ENCODE results near the gene TPRA1.
"Not testable (repeated sequence)": the region's sequence is repeated elsewhere in the genome, so short reads cannot be mapped to it uniquely, and the experiment has no call there.

The TPRA1 gene

DNA sequence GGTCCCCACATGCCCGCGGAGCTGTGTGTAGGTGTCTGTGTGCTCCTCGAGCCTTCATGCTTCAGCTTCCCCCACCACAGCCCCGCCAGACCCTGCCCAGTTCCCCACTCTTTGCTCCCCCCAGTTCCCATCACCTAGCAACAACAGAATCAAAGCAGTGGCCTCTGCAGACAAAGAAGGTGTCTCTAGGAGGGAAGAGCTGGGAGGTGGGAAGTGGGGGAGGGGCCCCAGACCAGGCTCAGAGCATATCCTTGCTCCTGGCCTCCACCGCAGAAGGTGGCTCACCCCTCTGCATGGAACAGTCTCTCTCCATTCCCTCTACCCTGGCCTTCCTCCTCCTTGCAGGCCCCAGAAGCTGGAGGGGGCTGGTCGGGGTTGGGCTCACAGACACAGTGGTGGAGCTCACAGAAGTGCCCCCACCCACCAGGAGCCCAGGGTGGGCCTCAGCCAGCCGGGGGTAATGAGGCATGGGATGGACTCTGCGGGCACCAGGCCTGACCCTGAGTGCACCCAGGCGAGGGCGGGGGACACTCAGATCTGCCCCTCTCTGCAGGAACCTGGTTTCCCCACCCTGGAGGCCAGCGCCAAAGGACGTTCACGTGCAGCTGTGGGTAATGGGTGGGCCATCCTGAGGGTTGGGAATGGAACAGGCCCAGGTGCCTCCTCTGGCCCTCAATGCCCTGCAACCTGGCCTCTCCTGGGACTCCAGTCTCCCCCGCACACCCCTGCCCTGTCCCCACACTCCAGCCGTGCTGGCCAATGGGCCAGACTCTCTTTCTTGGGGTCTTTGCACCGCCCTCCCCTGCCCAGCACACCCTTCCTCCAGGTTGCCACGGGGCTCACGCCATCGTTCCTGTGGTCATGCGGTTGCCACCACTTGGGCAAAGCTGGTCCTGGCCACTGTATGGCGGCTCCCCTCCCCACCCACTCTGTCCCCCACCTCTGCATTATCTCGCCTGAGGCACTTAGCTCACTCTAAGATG lies 53.4 kb downstream of the TPRA1 start:
- DNase-seq (ENCODE audit: low read depth) = no peak

DNA sequence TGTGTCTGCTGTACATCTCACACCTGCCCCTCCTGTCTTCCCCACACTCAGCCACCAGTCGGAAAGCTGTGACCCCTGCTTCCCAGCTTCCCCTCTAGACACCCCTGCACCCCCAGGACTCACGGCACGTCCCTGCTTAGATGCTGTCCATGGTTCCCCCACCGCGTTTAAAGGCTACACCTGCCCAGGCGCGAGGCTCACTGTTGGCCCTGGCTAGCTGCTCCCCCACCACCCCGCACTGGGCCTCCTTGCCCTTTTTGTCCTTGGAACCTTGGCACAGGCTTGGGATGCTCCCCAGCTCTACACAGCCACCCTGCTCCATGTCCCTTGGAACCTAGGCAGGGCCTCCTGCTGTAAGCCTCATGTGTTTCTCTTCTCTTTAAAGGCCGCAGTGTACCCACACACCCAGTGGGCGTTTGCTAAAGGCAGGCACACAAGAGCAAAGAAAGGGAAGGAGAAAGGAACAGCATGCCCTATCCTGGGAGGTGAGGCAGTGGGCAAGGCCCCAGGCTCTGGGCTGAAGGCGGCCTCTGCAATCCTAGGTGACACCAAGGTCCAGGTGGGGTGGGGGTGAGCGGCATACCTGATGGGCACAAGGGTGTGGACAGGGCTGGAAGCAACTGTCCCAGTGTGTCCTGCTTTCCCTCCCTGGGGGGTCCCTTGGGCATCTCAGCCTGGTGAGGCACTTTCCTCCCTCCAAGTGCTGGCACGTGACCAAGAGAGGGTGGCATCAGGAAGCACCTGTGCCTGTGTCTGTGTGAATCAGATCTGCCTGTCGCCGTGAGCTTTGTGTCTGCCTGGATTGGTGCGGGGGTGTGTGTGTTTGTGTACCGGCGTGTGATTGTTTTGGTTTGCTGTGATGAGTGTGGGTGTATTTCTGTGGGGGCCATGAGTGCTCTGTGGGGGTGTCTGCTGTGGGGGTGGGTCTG lies 54.4 kb downstream of the TPRA1 start:
- no peak for DNase-seq (ENCODE audit: low read depth)

DNA sequence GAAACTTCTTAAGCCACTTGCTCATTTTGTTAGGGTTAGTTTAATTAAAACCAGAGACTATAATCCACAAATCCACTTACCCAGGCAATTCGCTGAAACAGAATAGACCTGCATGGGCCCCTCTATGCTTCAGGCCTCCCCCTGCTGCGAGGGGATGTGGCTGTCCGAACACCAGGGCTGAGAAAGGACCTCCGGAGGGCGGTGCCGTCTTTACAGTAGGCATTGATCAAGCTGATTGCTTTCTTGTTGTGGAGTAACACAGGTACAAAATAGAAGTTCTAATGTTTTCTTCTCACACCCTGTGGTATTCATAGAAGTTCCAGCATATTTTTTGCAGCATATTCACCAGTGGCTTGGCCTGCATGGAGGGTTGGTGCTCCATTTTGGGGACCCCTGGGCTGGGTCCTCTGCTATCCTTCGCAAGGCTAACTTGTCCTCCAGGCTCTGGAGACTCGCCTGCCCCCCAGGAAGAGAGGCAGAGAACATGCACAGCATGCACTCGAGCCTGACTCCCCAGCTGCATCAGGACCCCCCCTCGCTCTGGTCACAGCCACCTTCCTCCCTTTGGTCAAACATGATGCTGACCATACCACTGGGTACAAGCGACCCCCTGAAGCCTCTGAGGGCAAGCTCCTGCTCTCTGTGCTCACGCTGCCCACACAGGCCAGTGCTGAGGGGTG lies 55.3 kb downstream of the TPRA1 start:
- DNase-seq (ENCODE audit: low read depth) = no peak

GRCh38 chr3:127534564-127534963 lies 56.0 kb downstream of the TPRA1 start:
- DNase-seq (ENCODE audit: low read depth) = no peak

DNA sequence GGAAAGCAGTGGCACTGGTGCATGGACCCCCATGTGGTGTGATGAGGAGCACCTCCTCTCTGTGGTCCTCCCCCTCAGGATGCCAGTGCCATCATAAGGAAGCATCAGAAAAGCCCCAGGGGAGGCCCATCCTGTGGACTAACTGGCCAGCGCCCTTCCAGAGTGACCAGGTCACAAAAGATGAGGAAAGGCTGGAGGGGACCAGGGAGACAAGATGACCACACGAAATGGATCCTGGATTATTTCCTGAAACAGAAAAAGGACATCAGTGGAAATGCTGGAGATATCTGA lies 56.4 kb downstream of the TPRA1 start:
- no peak for DNase-seq (ENCODE audit: low read depth)

GRCh38 chr3:127532561-127533203 lies 57.9 kb downstream of the TPRA1 start:
- no peak for DNase-seq (ENCODE audit: low read depth)

DNA sequence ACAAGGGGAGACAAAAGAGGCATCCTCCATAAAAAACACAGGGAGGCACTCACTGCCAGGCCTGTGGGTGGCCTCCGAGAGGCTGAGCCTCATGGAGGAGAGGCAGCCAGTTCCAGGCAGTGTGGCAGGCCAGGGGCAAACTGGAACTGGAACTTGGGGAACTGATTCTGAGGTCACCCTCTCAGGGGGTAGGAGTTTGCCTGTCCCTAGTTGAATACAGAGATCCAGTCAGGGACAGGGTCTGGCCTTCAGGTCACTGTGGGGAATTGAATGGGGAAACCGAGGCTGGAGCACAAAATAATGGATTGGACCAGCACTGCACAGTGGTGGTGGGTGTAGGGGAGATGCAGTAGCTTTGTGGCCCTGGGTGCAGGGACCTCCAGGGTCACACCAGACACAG lies 58.7 kb downstream of the TPRA1 start:
- DNase-seq (ENCODE audit: low read depth) = no peak

- DNase-seq (ENCODE audit: low read depth) = not testable (repeated sequence)
Observed at GRCh38 chr3:127530863-127531262, 59.7 kb downstream of the TPRA1 start.

DNA sequence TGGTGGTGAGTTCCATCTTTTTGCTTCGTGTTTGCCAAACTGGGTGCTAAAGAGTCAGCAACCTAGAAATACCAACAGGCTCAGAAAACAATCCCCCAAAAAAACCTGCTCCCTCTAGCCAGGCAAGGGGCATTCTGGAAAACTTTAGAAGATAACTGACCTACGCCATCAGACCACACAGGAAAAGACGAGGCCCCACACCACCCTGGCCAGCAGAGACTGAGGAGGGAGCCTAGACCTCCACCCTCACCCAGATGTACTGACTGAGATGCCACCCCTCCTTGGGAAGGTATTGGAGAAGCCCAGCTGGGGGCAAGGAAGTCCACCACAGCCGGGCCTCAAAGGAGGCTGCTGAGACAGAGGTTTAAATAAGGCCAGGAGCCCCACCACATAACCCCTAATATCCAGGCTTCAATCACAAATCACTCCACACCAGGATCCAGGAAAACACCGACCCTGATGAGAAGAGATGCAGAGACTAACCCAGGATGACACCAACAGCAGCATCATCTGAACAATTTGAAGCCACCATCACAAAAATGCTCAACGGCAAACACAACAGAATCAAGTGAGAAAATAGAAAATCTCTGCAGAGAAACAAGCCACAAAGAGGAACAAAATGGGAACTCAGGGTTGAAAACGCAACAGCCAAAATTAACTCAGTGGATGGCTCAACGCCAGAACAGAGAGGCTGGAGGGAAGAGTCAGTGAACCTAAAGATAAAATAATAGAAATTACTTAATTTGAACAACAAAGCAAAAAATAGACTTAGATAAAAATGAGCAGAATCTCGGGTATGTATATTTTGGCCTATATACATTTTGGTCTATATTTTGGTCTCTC lies 61.0 kb downstream of the TPRA1 start:
- DNase-seq (ENCODE audit: low read depth) = no peak

GRCh38 chr3:127525373-127525772 lies 65.2 kb downstream of the TPRA1 start:
- no peak for DNase-seq (ENCODE audit: low read depth)

DNA sequence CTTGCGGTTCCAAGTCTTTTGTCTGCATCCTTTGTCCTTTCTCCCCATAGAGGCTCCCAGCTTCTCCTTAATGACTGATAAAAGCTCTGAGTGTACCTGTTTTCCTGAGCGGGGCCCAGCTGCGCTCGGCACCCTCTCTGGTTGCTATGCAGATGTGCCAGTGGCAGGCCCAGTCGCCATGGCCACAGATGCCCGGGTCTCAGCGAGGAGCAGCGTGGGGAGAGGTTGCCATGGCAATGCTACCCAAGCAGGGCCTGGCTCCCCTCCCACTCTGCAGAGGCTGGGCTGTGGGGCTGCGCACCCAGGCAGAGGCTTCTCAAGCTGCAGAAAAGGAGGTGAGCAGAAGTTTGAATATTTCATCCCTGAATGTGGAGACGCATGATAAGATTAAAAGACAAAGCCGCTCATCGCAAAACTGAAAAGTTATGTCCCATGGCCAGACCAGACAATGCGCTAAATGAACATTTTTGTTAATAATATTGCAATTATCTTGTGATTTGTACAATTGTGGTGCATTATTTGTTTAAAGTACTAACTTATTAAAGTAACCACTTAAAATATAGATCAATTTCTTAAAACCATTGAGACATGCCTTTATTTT lies 66.1 kb downstream of the TPRA1 start:
- DNase-seq (ENCODE audit: low read depth) = no peak
